Measurements from ENCODE around the gene BBS2. TPM values are rescaled to one million over a fixed set of nuclear protein-coding genes. Genes with fewer than 3 reads are reported as not detected.

BBS2 gene
- total and polyA plus RNA-seq, 2 experiments from 2014 or later = 13.7 to 25.2 TPM

DNA sequence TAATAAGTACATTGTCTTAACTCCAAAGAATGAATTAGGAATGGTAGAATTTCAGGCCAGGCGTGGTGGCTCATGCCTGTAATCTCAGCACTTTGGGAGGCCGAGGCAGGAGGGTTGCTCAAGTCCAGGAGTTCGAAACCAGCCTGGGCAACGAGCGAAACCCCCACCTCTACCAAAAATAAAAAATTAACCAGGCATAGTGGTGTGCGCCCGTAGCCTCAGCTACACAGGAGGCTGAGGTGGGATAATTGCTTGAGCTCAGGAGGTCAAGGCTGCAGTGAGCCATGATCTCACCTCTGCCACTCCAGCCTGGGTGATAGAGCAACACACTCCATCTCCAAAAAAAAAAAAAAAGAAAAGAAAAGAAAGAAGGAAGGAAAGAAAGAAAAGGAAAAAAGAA lies 18.5 kb upstream of the BBS2 start:
- Histone ChIP-seq H4K20me1 (replicated peaks; ENCODE audit: insufficient read depth) (no peaks in the 10 kb centered on the region), H3F3A (replicated peaks; ENCODE audit: low read depth) (no peaks in the 10 kb centered on the region), H3K27ac (ENCODE audit: low read depth) (no peak overlapping the region), H3K27me3 (ENCODE audit: insufficient read depth) (no peaks in the 10 kb centered on the region), H3K4me1 (ENCODE audit: insufficient read depth) (no peaks in the 10 kb centered on the region), H3K4me2 (no peak overlapping the region), H2AFZ (no peak overlapping the region), H3K79me2 (replicated peaks; ENCODE audit: insufficient read depth) (no peaks in the 10 kb centered on the region), H3K4me3 (no peak overlapping the region), H3K9me2 (ENCODE audit: insufficient read depth) (no peaks in the 10 kb centered on the region), H3K36me3 (ENCODE audit: insufficient read depth) (no peaks in the 10 kb centered on the region)
- H3K27me3 Mint-ChIP-seq (ENCODE audit: insufficient read depth, low read depth, poor library complexity) = peaks cover 4% of the 10 kb centered on the region
- H3K4me3 Mint-ChIP-seq = no peak overlapping the region
- no peak for DNase-seq (ENCODE audit: low spot score)
- ATAC-seq = no peak
- H3K27ac Mint-ChIP-seq = no peak overlapping the region
- TF ChIP-seq, protein P1, sequence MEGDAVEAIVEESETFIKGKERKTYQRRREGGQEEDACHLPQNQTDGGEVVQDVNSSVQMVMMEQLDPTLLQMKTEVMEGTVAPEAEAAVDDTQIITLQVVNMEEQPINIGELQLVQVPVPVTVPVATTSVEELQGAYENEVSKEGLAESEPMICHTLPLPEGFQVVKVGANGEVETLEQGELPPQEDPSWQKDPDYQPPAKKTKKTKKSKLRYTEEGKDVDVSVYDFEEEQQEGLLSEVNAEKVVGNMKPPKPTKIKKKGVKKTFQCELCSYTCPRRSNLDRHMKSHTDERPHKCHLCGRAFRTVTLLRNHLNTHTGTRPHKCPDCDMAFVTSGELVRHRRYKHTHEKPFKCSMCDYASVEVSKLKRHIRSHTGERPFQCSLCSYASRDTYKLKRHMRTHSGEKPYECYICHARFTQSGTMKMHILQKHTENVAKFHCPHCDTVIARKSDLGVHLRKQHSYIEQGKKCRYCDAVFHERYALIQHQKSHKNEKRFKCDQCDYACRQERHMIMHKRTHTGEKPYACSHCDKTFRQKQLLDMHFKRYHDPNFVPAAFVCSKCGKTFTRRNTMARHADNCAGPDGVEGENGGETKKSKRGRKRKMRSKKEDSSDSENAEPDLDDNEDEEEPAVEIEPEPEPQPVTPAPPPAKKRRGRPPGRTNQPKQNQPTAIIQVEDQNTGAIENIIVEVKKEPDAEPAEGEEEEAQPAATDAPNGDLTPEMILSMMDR (conservative IDR thresholded peaks at IDR 0.05; ENCODE audit: low read depth in 2 of 2) = no peak
- no peak for TF ChIP-seq NANOG (IDR thresholded peaks at IDR 0.05; ENCODE audit: borderline replicate concordance)
- no peak for TF ChIP-seq JUNB (IDR thresholded peaks at IDR 0.05; ENCODE audit: unreplicated experiment)
- TF ChIP-seq ZNF331 (CRISPR knock-in tag; IDR thresholded peaks at IDR 0.05; ENCODE audit: low read depth) = no peak
- no peak for TF ChIP-seq POLR2AphosphoS5 (IDR thresholded peaks at IDR 0.05; ENCODE audit: low read depth)
- TF ChIP-seq, protein P2, sequence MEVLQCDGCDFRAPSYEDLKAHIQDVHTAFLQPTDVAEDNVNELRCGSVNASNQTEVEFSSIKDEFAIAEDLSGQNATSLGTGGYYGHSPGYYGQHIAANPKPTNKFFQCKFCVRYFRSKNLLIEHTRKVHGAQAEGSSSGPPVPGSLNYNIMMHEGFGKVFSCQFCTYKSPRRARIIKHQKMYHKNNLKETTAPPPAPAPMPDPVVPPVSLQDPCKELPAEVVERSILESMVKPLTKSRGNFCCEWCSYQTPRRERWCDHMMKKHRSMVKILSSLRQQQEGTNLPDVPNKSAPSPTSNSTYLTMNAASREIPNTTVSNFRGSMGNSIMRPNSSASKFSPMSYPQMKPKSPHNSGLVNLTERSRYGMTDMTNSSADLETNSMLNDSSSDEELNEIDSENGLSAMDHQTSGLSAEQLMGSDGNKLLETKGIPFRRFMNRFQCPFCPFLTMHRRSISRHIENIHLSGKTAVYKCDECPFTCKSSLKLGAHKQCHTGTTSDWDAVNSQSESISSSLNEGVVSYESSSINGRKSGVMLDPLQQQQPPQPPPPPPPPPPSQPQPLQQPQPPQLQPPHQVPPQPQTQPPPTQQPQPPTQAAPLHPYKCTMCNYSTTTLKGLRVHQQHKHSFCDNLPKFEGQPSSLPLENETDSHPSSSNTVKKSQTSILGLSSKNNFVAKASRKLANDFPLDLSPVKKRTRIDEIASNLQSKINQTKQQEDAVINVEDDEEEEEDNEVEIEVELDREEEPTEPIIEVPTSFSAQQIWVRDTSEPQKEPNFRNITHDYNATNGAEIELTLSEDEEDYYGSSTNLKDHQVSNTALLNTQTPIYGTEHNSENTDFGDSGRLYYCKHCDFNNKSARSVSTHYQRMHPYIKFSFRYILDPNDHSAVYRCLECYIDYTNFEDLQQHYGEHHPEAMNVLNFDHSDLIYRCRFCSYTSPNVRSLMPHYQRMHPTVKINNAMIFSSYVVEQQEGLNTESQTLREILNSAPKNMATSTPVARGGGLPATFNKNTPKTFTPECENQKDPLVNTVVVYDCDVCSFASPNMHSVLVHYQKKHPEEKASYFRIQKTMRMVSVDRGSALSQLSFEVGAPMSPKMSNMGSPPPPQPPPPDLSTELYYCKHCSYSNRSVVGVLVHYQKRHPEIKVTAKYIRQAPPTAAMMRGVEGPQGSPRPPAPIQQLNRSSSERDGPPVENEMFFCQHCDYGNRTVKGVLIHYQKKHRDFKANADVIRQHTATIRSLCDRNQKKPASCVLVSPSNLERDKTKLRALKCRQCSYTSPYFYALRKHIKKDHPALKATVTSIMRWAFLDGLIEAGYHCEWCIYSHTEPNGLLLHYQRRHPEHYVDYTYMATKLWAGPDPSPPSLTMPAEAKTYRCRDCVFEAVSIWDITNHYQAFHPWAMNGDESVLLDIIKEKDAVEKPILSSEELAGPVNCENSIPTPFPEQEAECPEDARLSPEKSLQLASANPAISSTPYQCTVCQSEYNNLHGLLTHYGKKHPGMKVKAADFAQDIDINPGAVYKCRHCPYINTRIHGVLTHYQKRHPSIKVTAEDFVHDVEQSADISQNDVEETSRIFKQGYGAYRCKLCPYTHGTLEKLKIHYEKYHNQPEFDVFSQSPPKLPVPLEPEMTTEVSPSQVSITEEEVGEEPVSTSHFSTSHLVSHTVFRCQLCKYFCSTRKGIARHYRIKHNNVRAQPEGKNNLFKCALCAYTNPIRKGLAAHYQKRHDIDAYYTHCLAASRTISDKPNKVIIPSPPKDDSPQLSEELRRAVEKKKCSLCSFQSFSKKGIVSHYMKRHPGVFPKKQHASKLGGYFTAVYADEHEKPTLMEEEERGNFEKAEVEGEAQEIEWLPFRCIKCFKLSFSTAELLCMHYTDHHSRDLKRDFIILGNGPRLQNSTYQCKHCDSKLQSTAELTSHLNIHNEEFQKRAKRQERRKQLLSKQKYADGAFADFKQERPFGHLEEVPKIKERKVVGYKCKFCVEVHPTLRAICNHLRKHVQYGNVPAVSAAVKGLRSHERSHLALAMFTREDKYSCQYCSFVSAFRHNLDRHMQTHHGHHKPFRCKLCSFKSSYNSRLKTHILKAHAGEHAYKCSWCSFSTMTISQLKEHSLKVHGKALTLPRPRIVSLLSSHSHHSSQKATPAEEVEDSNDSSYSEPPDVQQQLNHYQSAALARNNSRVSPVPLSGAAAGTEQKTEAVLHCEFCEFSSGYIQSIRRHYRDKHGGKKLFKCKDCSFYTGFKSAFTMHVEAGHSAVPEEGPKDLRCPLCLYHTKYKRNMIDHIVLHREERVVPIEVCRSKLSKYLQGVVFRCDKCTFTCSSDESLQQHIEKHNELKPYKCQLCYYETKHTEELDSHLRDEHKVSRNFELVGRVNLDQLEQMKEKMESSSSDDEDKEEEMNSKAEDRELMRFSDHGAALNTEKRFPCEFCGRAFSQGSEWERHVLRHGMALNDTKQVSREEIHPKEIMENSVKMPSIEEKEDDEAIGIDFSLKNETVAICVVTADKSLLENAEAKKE (CRISPR knock-in tag; IDR thresholded peaks at IDR 0.05) = no peak
- TF ChIP-seq, protein P3, sequence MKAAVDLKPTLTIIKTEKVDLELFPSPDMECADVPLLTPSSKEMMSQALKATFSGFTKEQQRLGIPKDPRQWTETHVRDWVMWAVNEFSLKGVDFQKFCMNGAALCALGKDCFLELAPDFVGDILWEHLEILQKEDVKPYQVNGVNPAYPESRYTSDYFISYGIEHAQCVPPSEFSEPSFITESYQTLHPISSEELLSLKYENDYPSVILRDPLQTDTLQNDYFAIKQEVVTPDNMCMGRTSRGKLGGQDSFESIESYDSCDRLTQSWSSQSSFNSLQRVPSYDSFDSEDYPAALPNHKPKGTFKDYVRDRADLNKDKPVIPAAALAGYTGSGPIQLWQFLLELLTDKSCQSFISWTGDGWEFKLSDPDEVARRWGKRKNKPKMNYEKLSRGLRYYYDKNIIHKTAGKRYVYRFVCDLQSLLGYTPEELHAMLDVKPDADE (IDR thresholded peaks at IDR 0.05) = no peak
- TF ChIP-seq, protein P4, sequence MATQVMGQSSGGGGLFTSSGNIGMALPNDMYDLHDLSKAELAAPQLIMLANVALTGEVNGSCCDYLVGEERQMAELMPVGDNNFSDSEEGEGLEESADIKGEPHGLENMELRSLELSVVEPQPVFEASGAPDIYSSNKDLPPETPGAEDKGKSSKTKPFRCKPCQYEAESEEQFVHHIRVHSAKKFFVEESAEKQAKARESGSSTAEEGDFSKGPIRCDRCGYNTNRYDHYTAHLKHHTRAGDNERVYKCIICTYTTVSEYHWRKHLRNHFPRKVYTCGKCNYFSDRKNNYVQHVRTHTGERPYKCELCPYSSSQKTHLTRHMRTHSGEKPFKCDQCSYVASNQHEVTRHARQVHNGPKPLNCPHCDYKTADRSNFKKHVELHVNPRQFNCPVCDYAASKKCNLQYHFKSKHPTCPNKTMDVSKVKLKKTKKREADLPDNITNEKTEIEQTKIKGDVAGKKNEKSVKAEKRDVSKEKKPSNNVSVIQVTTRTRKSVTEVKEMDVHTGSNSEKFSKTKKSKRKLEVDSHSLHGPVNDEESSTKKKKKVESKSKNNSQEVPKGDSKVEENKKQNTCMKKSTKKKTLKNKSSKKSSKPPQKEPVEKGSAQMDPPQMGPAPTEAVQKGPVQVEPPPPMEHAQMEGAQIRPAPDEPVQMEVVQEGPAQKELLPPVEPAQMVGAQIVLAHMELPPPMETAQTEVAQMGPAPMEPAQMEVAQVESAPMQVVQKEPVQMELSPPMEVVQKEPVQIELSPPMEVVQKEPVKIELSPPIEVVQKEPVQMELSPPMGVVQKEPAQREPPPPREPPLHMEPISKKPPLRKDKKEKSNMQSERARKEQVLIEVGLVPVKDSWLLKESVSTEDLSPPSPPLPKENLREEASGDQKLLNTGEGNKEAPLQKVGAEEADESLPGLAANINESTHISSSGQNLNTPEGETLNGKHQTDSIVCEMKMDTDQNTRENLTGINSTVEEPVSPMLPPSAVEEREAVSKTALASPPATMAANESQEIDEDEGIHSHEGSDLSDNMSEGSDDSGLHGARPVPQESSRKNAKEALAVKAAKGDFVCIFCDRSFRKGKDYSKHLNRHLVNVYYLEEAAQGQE (IDR thresholded peaks at IDR 0.05; ENCODE audit: unreplicated experiment) = no peak
- TF ChIP-seq EZH2 (IDR thresholded peaks at IDR 0.05; ENCODE audit: low read depth, unreplicated experiment) = no peak
- TF ChIP-seq CREB1 (CRISPR knock-in tag; IDR thresholded peaks at IDR 0.05; ENCODE audit: low read depth) = no peak
- no peak for TF ChIP-seq STAT1 (IDR thresholded peaks at IDR 0.05; ENCODE audit: unreplicated experiment)
- no peak for TF ChIP-seq ZNF114 (CRISPR knock-in tag; IDR thresholded peaks at IDR 0.05)
- no peak for TF ChIP-seq EZH2phosphoT487 (IDR thresholded peaks at IDR 0.05; ENCODE audit: unreplicated experiment)
- H3K9me3 Mint-ChIP-seq = peaks cover 3% of the 10 kb centered on the region; the same call in 2 of the 3 replicates
- no peaks in the 10 kb centered on the region for H3K36me3 Mint-ChIP-seq (ENCODE audit: low read depth)
- H3K4me1 Mint-ChIP-seq = peaks cover 6% of the 10 kb centered on the region; the same call in 2 of the 3 replicates
